Measurements from ENCODE around the gene COPS7A. TPM values are rescaled to one million over a fixed set of nuclear protein-coding genes. Genes with fewer than 3 reads are reported as not detected.

COPS7A gene
- total and polyA plus RNA-seq, 7 donors, result 48.6 to 69.3 (median 52.5) TPM

- Histone ChIP-seq H3K4me1 (peaks cover 0 to 40% (median 36%) of the 10 kb centered on the region in 4 donors), H3K27ac (peak overlapping the region; percentile 98 to 100 (median 100)), H3K36me3 (peaks cover 0 to 4% (median 0%) of the 10 kb centered on the region in 4 donors), H3K27me3 (no peaks in the 10 kb centered on the region), H3K4me3 (peak overlapping the region; percentile 94 to 98 (median 96)), H3K9me3 (no peaks in the 10 kb centered on the region)
- TF ChIP-seq CTCF (IDR thresholded peaks at IDR 0.05) (no peak), EP300 (IDR thresholded peaks at IDR 0.05) (no peak), POLR2A (IDR thresholded peaks at IDR 0.05) (no peak), POLR2AphosphoS5 (IDR thresholded peaks at IDR 0.05) (no peak)
- no peak for DNase-seq
- intact Hi-C loops (cut with DNase I), result loop anchor here (5.0 kb wide), 1 partner anchor 89 kb away; no protein-coding TSS in a partner anchor
- 0 to 1% methylated on average over 13 of the region's 13 CpGs for WGBS, 2 donors
Measured at GRCh38 chr12:6688543-6688998, 35.3 kb upstream of the COPS7A start.

- Histone ChIP-seq H3K27ac (peak within 1 kb of the TSS; percentile 98 to 100 (median 100)), H3K4me1 (peaks cover 0 to 40% (median 36%) of the 10 kb centered on the region in 4 donors), H3K36me3 (peaks cover 0 to 4% (median 0%) of the 10 kb centered on the region in 4 donors), H3K4me3 (peak within 1 kb of the TSS; percentile 94 to 98 (median 96)), H3K9me3 (no peaks in the 10 kb centered on the region), H3K27me3 (no peaks in the 10 kb centered on the region)
- intact Hi-C loops (cut with DNase I), result loop anchor here (1.0 to 5.0 kb wide), 4 partner anchors 26 to 88 kb away; partner anchors contain the start of gene ING4
- 1% methylated on average over 72 of the region's 72 CpGs for WGBS, 2 donors
- peak; percentile 99 for DNase-seq
- peak in 2 of 4 experiments; percentile 22 to 35 for TF ChIP-seq CTCF (IDR thresholded peaks at IDR 0.05)
- peak; percentile 43 to 78 (median 64) for TF ChIP-seq POLR2AphosphoS5 (IDR thresholded peaks at IDR 0.05)
- peak in 2 of 4 donors; percentile 8 to 40 for TF ChIP-seq EP300 (IDR thresholded peaks at IDR 0.05)
- TF ChIP-seq POLR2A (IDR thresholded peaks at IDR 0.05), result peak; percentile 30 to 47
Measured at GRCh38 chr12:6688999-6689882, 34.6 kb upstream of the COPS7A start, which contains the start of gene ZNF384. TSS of gene ZNF384 (minus strand) at chr12:6689375. CDS start at chr12:6679520, 9,855 bp downstream.

- TF ChIP-seq POLR2AphosphoS5 (IDR thresholded peaks at IDR 0.05), result no peak
- no peak for TF ChIP-seq CTCF (IDR thresholded peaks at IDR 0.05)
- no peak for TF ChIP-seq POLR2A (IDR thresholded peaks at IDR 0.05)
- no peak for TF ChIP-seq EP300 (IDR thresholded peaks at IDR 0.05)
- intact Hi-C loops (cut with DNase I), result no loop called here
- Histone ChIP-seq H3K4me3 (no peak overlapping the region), H3K27ac (no peak overlapping the region), H3K9me3 (no peaks in the 10 kb centered on the region), H3K36me3 (peaks cover 0 to 4% (median 0%) of the 10 kb centered on the region in 4 donors), H3K4me1 (peaks cover 0 to 32% (median 31%) of the 10 kb centered on the region in 4 donors), H3K27me3 (peaks cover 0 to 9% (median 8%) of the 10 kb centered on the region in 3 donors)
- no peak for DNase-seq
- WGBS, 2 donors, result 80 to 87% methylated on average over 4 of the region's 4 CpGs
Measured at GRCh38 chr12:6691473-6691872, 32.4 kb upstream of the COPS7A start.

DNA sequence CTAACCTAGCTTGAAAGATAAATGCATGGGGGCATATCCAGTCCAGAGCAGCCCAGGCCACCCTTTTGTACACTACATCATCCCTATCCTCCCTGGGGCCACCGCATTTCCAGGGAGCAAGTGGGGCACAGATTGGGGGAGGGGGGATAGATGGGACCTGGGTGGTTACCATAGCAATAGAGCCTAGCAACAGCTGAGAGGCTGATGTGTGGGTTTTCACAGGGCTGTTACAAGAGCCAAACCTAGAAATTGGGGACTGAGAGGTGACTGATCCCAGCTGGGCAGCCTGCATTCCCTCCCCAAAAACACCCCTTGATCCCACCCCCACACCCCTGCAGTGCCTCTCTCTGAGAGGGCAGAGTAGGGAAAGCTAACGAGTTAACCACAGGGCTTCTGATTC is 31.0 kb upstream of the COPS7A start:
- intact Hi-C loops (cut with DNase I), result no loop called here
- H3K9me3 ChIP-seq, result no peaks in the 10 kb centered on the region
- H3K36me3 ChIP-seq, result no peaks in the 10 kb centered on the region
- peaks cover 0 to 23% (median 19%) of the 10 kb centered on the region in 3 donors for H3K27me3 ChIP-seq
- peaks cover 0 to 18% (median 17%) of the 10 kb centered on the region in 4 donors for H3K4me1 ChIP-seq
- TF ChIP-seq CTCF (IDR thresholded peaks at IDR 0.05) (no peak), EP300 (IDR thresholded peaks at IDR 0.05) (no peak)
- no peak overlapping the region for H3K27ac ChIP-seq
- H3K4me3 ChIP-seq, result no peak overlapping the region
- 74 to 78% methylated on average over 2 of the region's 2 CpGs for WGBS, 2 donors
- DNase-seq, result no peak

Measured in sigmoid colon (tissue), 7 donors.